GM12878 (cell line): ENCODE measurements around the gene PPP1R9B. TPM values are rescaled to one million over a fixed set of nuclear protein-coding genes. Genes with fewer than 3 reads are reported as not detected.

Experiments
- ATAC-seq: fragments of 200-7000 bp; cut with Tn5 transposase; 3 replicates; pipeline ENCODE4 v1.9.1; 2020; ENCODE audit warnings: mild to moderate bottlenecking, moderate library complexity
- BruUV-seq: library from RNA; stranded (reverse); fragments of 400-500 nt; replicated peaks from 2 replicates; lab custom pipeline; 2021; lab: Mats Ljungman, UMichigan
- CTCF ChIA-PET: fragments of 300-600 bp; sonication (Branson Sonifier 250); formaldehyde crosslinking; extraction: SDS; loops from one replicate; lab custom pipeline; 2021; ENCODE audit warnings: inconsistent platforms; lab: Yijun Ruan, JAX
- POLR2A ChIA-PET: fragments of 350-600 bp; formaldehyde crosslinking; extraction: SDS; loops from one replicate; lab custom pipeline; 2021; ENCODE audit warnings: inconsistent platforms; lab: Charles Lee
- RAD21 ChIA-PET: fragments of 300-600 bp; sonication (Branson Sonifier 250); formaldehyde crosslinking; loops from one replicate; lab custom pipeline; 2023; ENCODE audit warnings: antibody characterized with exemption; ENCODE audit not compliant: unreplicated experiment; lab: Charles Lee
- SMC1A ChIA-PET: fragments of 300-600 bp; sonication (Branson Sonifier 250); formaldehyde crosslinking; loops from one replicate; lab custom pipeline; 2023; ENCODE audit not compliant: unreplicated experiment, uncharacterized antibody; lab: Charles Lee
- DNase-seq: peaks from one replicate; pipeline ENCODE4 v3.0.0-alpha.2; 2011; ENCODE audit warnings: low read depth, low spot score
- FAIRE-seq: peaks from 3 replicates; lab custom pipeline; 2011; peaks lifted over from hg19 to GRCh38; lab: Jason Lieb, UNC
- H2AFZ ChIP-seq: 2 replicates; pipeline ENCODE4 v1.6.0; 2011; ENCODE audit warnings: low read depth, low read length, control low read depth; ENCODE audit not compliant: control insufficient read depth
- H3K27ac ChIP-seq: 2 replicates; pipeline ENCODE4 v1.5.1; 2011; ENCODE audit warnings: control low read depth; ENCODE audit not compliant: control insufficient read depth, insufficient read depth
- H3K27me3 ChIP-seq, 2 experiments: replicated peaks in 1 of 2; 2 replicates each; pipeline versions ENCODE4 v1.6.0 to v1.6.1; 2011; ENCODE audit warnings: low read length in 1 of 2; ENCODE audit not compliant: control insufficient read depth in 2 of 2, insufficient read depth in 2 of 2
- H3K36me3 ChIP-seq, 2 experiments: 2 replicates each; pipeline ENCODE4 v1.5.1; 2011; ENCODE audit warnings: low read length in 1 of 2; ENCODE audit not compliant: control insufficient read depth in 2 of 2, insufficient read depth in 2 of 2
- H3K4me1 ChIP-seq: 2 replicates; pipeline ENCODE4 v1.6.1; 2011; ENCODE audit warnings: mild to moderate bottlenecking, low read length, moderate library complexity, mixed read lengths; ENCODE audit not compliant: control insufficient read depth, insufficient read depth
- H3K4me2 ChIP-seq: 2 replicates; pipeline ENCODE4 v1.6.0; 2011; ENCODE audit warnings: control low read depth; ENCODE audit not compliant: control insufficient read depth, insufficient read depth
- H3K4me3 ChIP-seq: fragments of 200-600 bp; sonication (generic); 2 replicates; pipeline ENCODE4 v1.5.1; 2016
- H3K79me2 ChIP-seq: 2 replicates; pipeline ENCODE4 v1.6.0; 2011; ENCODE audit warnings: low read length; ENCODE audit not compliant: control insufficient read depth, insufficient read depth
- H3K9ac ChIP-seq: 2 replicates; pipeline ENCODE4 v1.8.0; 2011; ENCODE audit warnings: low read length, control low read depth, mixed read lengths; ENCODE audit not compliant: control insufficient read depth, insufficient read depth
- H3K9me3 ChIP-seq: replicated peaks from 3 replicates; pipeline ENCODE4 v1.5.1; 2011; ENCODE audit warnings: mild to moderate bottlenecking, low read length; ENCODE audit not compliant: control insufficient read depth, insufficient read depth
- H4K20me1 ChIP-seq: 2 replicates; pipeline ENCODE4 v1.6.0; 2011; ENCODE audit not compliant: control insufficient read depth, insufficient read depth
- ATF7 ChIP-seq: fragments of 450-650 bp; IDR thresholded peaks from 2 replicates; pipeline ENCODE4 v1.6.1; 2016; ENCODE audit warnings: low read depth, mild to moderate bottlenecking
- KLF5 ChIP-seq: fragments of 450-650 bp; IDR thresholded peaks from 2 replicates; pipeline ENCODE4 v1.6.1; 2014; ENCODE audit warnings: mild to moderate bottlenecking; ENCODE audit not compliant: partially characterized antibody
- LARP7 ChIP-seq: fragments of 450-650 bp; IDR thresholded peaks from 2 replicates; pipeline ENCODE4 v1.6.1; 2017; ENCODE audit warnings: mild to moderate bottlenecking
- MEF2B ChIP-seq: fragments of 450-650 bp; IDR thresholded peaks from 2 replicates; pipeline ENCODE4 v1.6.1; 2018; ENCODE audit warnings: mild to moderate bottlenecking, moderate library complexity; ENCODE audit not compliant: partially characterized antibody, poor library complexity, severe bottlenecking
- TCF3 ChIP-seq: IDR thresholded peaks from 2 replicates; pipeline ENCODE4 v1.6.1; 2012; ENCODE audit warnings: low read depth, mild to moderate bottlenecking, low read length, borderline replicate concordance; ENCODE audit not compliant: insufficient read depth
- ZBTB4 ChIP-seq: fragments of 450-650 bp; formaldehyde crosslinking; IDR thresholded peaks from 2 replicates; pipeline ENCODE4 v1.4.0; 2022; ENCODE audit warnings: mild to moderate bottlenecking, moderate library complexity
- WGBS: methylation state at CpG from one replicate; pipeline ENCODE4 v1.1.6; 2016; ENCODE audit warnings: low lambda C conversion rate; ENCODE audit not compliant: insufficient replicate concordance, insufficient coverage; ENCODE audit errors: missing lambda C conversion rate; 5-methylcytosine and 5-hydroxymethylcytosine counted together
- in situ Hi-C: fragments of 300-500 bp; cut with MboI; formaldehyde crosslinking; loops from 9 replicates; pipeline ENCODE4 v1.14.3; 2018; ENCODE audit warnings: mixed read lengths
- intact Hi-C: fragments of 100-400 bp; cut with micrococcal nuclease; formaldehyde crosslinking; loops from one replicate; pipeline ENCODE4 v1.14.2; 2022; ENCODE audit not compliant: unreplicated experiment
- polyA plus RNA-seq, 11 experiments: library from polyadenylated mRNA; depleted of rRNA in 4 of 11; unstranded in 6 of 11; stranded (reverse) in 5 of 11; fragments of >200 nt; fragmentation: Nextera tagmentation in 4 of 11; fragmentation: Illumina TruSeq in 1 of 11; extraction: Ambion mirVana in 4 of 11; extraction: Trizol in 1 of 11; gene quantifications; 1 replicate in 1 of 11; 2 replicates in 10 of 11; pipeline versions ENCODE4 v1.2.1 to v1.2.3, GENCODE V29; 2011 to 2016; ENCODE audit warnings: inconsistent platforms in 2 of 11, missing spikeins in 2 of 11, low read depth in 1 of 11
- total RNA-seq, 4 experiments: library from RNA; depleted of rRNA in 3 of 4; stranded (reverse); fragments of >200 nt in 3 of 4; fragmentation: Illumina TruSeq in 1 of 4; extraction: Trizol in 1 of 4; gene quantifications; 2 replicates each; pipeline versions ENCODE4 v1.2.1 to v1.2.3, GENCODE V29; 2013 to 2021
- TF ChIP-seq, protein P1 (sequence below): fragments of 450-650 bp; IDR thresholded peaks from 2 replicates; pipeline ENCODE4 v1.6.1; 2017; ENCODE audit warnings: mild to moderate bottlenecking, low read depth, inconsistent platforms; ENCODE audit not compliant: poor library complexity, severe bottlenecking
- TF ChIP-seq, protein P2 (sequence below): fragments of 450-650 bp; formaldehyde crosslinking; IDR thresholded peaks from 2 replicates; pipeline ENCODE4 v1.5.0; 2022; ENCODE audit warnings: mild to moderate bottlenecking, missing genetic modification characterization
- TF ChIP-seq, protein P3 (sequence below): IDR thresholded peaks from 2 replicates; pipeline ENCODE4 v1.6.1; 2011; ENCODE audit warnings: low read depth, low read length, improper control_type of control experiment, borderline replicate concordance

The PPP1R9B gene
- total and polyA plus RNA-seq, 10 of the 15 experiments (the other 5 are each of a cell fraction or from before 2014, with no cell fraction given), result 0.20 to 107 (median 37.5) TPM

- no peak for TF ChIP-seq ZBTB4 (CRISPR knock-in tag)
Observed at GRCh38 chr17:50139185-50139783, 11.2 kb downstream of the PPP1R9B start (continued).

- Histone ChIP-seq H3K36me3 (peaks cover 51 to 69% of the 10 kb centered on the region in 2 experiments), H2AFZ (no peak overlapping the region), H3K4me2 (no peak overlapping the region), H3K27me3 (no peaks in the 10 kb centered on the region), H3K4me3 (no peak overlapping the region), H4K20me1 (peaks cover 17% of the 10 kb centered on the region; the same call in 1 of the 2 replicates), H3K9me3 (no peaks in the 10 kb centered on the region), H3K9ac (no peak overlapping the region), H3K27ac (no peak overlapping the region), H3K79me2 (peaks cover 7% of the 10 kb centered on the region), H3K4me1 (peaks cover 13% of the 10 kb centered on the region)
- ATAC-seq (no peak), FAIRE-seq (no peak), DNase-seq (no peak)
- WGBS, result 74% methylated on average over 4 of the region's 4 CpGs
- ChIA-PET SMC1A (interaction anchor here (0.8 to 1.0 kb wide), 2 partner anchors 10 to 25 kb away, joined by 3 to 4 read pairs; no protein-coding TSS in a partner anchor), POLR2A (interaction anchor here (1.1 to 1.2 kb wide), 2 partner anchors 11 to 15 kb away, joined by 4 read pairs; no protein-coding TSS in a partner anchor), CTCF (interaction anchor here (1.0 to 6.9 kb wide), 3 partner anchors 22 to 43 kb away, joined by 5 to 87 read pairs (median 7); no protein-coding TSS in a partner anchor), RAD21 (interaction anchor here (0.7 kb wide), 1 partner anchor 8 kb away, joined by 3 read pairs; no protein-coding TSS in a partner anchor)
- no TSS peak for BruUV-seq
- intact Hi-C loops, result no loop called here
- in situ Hi-C loops, result no loop called here
- TF ChIP-seq TCF3 (no peak), KLF5 (no peak), LARP7 (no peak), MEF2B (no peak), ATF7 (no peak)
- TF ChIP-seq, protein P1, sequence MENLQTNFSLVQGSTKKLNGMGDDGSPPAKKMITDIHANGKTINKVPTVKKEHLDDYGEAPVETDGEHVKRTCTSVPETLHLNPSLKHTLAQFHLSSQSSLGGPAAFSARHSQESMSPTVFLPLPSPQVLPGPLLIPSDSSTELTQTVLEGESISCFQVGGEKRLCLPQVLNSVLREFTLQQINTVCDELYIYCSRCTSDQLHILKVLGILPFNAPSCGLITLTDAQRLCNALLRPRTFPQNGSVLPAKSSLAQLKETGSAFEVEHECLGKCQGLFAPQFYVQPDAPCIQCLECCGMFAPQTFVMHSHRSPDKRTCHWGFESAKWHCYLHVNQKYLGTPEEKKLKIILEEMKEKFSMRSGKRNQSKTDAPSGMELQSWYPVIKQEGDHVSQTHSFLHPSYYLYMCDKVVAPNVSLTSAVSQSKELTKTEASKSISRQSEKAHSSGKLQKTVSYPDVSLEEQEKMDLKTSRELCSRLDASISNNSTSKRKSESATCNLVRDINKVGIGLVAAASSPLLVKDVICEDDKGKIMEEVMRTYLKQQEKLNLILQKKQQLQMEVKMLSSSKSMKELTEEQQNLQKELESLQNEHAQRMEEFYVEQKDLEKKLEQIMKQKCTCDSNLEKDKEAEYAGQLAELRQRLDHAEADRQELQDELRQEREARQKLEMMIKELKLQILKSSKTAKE, result no peak
- TF ChIP-seq, protein P2, sequence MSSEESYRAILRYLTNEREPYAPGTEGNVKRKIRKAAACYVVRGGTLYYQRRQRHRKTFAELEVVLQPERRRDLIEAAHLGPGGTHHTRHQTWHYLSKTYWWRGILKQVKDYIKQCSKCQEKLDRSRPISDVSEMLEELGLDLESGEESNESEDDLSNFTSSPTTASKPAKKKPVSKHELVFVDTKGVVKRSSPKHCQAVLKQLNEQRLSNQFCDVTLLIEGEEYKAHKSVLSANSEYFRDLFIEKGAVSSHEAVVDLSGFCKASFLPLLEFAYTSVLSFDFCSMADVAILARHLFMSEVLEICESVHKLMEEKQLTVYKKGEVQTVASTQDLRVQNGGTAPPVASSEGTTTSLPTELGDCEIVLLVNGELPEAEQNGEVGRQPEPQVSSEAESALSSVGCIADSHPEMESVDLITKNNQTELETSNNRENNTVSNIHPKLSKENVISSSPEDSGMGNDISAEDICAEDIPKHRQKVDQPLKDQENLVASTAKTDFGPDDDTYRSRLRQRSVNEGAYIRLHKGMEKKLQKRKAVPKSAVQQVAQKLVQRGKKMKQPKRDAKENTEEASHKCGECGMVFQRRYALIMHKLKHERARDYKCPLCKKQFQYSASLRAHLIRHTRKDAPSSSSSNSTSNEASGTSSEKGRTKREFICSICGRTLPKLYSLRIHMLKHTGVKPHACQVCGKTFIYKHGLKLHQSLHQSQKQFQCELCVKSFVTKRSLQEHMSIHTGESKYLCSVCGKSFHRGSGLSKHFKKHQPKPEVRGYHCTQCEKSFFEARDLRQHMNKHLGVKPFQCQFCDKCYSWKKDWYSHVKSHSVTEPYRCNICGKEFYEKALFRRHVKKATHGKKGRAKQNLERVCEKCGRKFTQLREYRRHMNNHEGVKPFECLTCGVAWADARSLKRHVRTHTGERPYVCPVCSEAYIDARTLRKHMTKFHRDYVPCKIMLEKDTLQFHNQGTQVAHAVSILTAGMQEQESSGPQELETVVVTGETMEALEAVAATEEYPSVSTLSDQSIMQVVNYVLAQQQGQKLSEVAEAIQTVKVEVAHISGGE (CRISPR knock-in tag), result no peak
- TF ChIP-seq, protein P3, sequence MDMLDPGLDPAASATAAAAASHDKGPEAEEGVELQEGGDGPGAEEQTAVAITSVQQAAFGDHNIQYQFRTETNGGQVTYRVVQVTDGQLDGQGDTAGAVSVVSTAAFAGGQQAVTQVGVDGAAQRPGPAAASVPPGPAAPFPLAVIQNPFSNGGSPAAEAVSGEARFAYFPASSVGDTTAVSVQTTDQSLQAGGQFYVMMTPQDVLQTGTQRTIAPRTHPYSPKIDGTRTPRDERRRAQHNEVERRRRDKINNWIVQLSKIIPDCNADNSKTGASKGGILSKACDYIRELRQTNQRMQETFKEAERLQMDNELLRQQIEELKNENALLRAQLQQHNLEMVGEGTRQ, result no peak
Observed at GRCh38 chr17:50137042-50137441, 13.4 kb downstream of the PPP1R9B start.
